GM12801 (cell line): ENCODE data around the gene OR8D1.

Experiments used
- TF ChIP-seq, protein P1 (sequence below): IDR thresholded peaks from one replicate; pipeline ENCODE4 v1.5.1; 2011; ENCODE audit warnings: control low read depth; ENCODE audit not compliant: insufficient read length; ENCODE audit errors: extremely low read depth

OR8D1 gene

DNA sequence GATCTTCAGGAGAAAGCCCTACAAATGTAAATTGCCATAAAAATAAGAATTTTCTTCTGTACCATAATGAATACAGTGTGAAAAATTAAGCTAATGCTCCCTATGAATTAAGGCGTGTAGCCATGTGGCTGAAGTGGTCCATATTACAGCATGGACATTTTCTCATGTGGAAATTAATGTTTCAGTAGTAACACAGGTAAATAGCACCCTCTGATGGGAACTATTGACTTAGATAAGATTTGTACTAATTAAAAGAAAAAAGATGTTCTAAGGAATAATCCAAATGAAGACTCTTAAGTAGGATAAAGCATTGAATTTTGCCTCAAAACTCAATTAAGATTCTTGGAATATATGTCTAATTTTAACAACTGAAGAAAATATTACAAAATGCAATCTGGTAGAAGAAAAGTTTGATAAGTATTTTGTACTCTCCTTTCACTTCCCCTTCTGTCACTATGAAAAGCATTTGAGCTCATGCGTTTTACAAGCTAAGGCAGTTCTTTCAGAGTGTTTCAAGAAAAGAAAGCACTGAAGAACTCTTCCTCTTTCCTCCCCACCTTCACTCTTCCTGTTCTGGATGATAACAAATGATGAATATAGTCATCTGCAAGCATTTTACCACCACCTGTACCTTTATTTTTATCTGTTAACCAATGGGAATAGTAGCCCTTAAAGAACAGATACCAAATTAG is 16.2 kb upstream of the OR8D1 start:
- TF ChIP-seq, protein P1, sequence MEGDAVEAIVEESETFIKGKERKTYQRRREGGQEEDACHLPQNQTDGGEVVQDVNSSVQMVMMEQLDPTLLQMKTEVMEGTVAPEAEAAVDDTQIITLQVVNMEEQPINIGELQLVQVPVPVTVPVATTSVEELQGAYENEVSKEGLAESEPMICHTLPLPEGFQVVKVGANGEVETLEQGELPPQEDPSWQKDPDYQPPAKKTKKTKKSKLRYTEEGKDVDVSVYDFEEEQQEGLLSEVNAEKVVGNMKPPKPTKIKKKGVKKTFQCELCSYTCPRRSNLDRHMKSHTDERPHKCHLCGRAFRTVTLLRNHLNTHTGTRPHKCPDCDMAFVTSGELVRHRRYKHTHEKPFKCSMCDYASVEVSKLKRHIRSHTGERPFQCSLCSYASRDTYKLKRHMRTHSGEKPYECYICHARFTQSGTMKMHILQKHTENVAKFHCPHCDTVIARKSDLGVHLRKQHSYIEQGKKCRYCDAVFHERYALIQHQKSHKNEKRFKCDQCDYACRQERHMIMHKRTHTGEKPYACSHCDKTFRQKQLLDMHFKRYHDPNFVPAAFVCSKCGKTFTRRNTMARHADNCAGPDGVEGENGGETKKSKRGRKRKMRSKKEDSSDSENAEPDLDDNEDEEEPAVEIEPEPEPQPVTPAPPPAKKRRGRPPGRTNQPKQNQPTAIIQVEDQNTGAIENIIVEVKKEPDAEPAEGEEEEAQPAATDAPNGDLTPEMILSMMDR, result no peak

DNA sequence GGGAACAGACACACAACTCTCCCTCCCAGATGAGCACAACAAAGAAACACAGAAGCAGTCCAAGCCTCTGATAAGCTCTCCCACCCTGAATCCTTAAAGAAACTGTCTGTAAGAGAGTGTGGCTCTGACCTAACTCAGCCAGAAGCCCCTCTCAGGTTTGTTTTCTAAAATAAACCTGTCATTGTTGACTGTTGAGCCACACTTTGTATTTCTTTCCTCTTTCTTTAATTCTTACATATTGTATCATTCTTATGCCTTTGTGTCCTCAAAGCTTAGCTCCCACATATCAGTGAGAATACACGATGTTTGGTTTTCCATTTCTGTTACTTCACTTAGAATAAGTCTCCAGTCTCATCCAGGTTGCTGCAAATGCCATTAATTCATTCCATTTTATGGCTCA is 14.0 kb upstream of the OR8D1 start:
- TF ChIP-seq, protein P1, result no peak

DNA sequence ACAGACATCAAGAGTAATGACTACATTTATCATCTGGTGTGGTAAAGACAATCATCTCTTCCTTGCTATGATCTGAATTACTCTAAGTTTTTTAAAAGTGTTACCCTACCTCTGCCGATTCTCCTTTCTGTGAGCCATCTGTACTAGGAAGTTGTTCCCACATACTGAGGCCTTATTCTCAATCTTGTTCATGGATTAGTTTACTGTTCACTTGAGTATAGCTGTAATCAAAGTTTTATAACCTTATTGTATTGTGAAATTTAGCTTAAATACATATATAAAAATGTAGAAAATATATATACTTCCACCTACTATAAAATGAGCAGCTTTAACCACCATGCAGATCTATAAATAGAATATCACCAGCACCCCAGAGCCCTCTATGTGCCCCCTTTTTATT is 8.6 kb upstream of the OR8D1 start:
- TF ChIP-seq, protein P1, result no peak

DNA sequence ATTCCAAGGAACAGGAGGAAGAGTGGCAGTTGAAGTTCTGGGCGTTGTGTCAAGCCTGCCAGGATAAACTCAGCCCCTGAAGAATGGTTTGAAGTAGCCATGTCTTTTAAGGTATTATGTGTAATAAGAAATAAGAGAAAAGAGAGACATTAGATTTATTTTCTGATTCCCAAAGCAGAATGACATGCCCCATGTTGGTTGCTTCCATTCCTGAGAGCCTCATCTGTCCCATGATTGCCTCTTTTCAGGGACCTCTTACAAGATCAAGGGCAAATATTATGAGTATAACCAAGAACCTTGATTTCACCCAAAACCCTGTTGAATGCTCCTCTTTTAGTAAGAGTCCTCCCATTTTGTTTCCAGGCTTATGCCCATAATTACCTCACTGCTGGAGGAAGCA is 6.3 kb upstream of the OR8D1 start, which contains the start of gene OR8D2:
TSS of gene OR8D2 (minus strand) at position 101 of the 400 bp plus-strand sequence. CDS start at position 101, 0 bp downstream.
- TF ChIP-seq, protein P1, result no peak

DNA sequence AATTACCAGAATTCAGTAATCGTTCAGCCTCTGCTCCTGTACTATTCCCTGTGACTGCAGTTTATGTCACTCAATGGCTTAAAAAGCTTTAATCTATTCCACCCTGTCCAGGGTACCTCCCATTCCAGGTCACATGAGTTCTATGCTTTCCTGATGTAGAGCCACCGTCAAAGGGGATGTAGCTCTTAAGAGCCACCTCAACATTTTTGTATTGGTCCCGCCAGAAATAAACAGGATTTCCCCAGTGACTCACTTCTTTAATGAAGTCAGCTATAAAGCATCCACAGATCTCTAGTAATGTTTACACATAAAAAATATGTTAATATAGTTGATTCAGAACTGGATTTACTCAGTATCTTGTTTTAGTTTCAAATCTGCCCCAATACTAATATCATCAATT is 1.3 kb upstream of the OR8D1 start:
- TF ChIP-seq, protein P1, result no peak

- TF ChIP-seq, protein P1, result no peak
These were observed 618 bp downstream of the OR8D1 start for GRCh38 chr11:124313131-124313530.

- TF ChIP-seq, protein P1, result no peak
These were observed 2.1 kb downstream of the OR8D1 start for GRCh38 chr11:124311670-124312069.
